Kidney epithelial cell (primary cell): ENCODE data around the gene PAPLN. TPM values are rescaled to one million over a fixed set of nuclear protein-coding genes. Genes with fewer than 3 reads are reported as not detected.
A peak's percentile ranks its signal among the peaks of the same experiment; 100 is the strongest.

Source experiments
- DNase-seq: peaks from one replicate; pipeline ENCODE4 v3.0.0-alpha.2; 2010; ENCODE audit warnings: low read depth
- H3K27me3 ChIP-seq: 2 replicates; pipeline ENCODE4 v1.6.0; 2011; ENCODE audit warnings: low read length; ENCODE audit not compliant: control insufficient read depth, insufficient read depth
- H3K36me3 ChIP-seq: 2 replicates; pipeline ENCODE4 v1.5.1; 2011; ENCODE audit warnings: low read length; ENCODE audit not compliant: control insufficient read depth, insufficient read depth
- H3K4me3 ChIP-seq: 2 replicates; pipeline ENCODE4 v1.5.1; 2011; ENCODE audit warnings: low read depth, mild to moderate bottlenecking, control low read depth, low read length
- CTCF ChIP-seq: IDR thresholded peaks from 2 replicates; pipeline ENCODE4 v1.5.1; 2011; ENCODE audit warnings: mild to moderate bottlenecking, moderate library complexity, low read length, control low read depth, inconsistent platforms; ENCODE audit not compliant: insufficient read depth, poor library complexity, severe bottlenecking
- total RNA-seq: library from RNA; depleted of rRNA; stranded (reverse); fragments of >200 nt; gene quantifications from 2 replicates; pipeline ENCODE4 v1.2.3, GENCODE V29; 2015

The PAPLN gene
- total RNA-seq, 1 donor from 2014 or later, result 23.3 TPM

- Histone ChIP-seq H3K27me3 (no peaks in the 10 kb centered on the region), H3K36me3 (no peaks in the 10 kb centered on the region), H3K4me3 (no peak overlapping the region)
- no peak for TF ChIP-seq CTCF
- no peak for DNase-seq
Measured at GRCh38 chr14:73244541-73245290, 7.4 kb downstream of the PAPLN start.

GRCh38 chr14:73245480-73246325 lies 8.4 kb downstream of the PAPLN start:
- Histone ChIP-seq H3K4me3 (peak overlapping the region; percentile 43), H3K27me3 (no peaks in the 10 kb centered on the region), H3K36me3 (no peaks in the 10 kb centered on the region)
- no peak for TF ChIP-seq CTCF
- no peak for DNase-seq

GRCh38 chr14:73246387-73247150 lies 9.3 kb downstream of the PAPLN start:
- Histone ChIP-seq H3K4me3 (peak overlapping the region; percentile 43), H3K27me3 (no peaks in the 10 kb centered on the region), H3K36me3 (no peaks in the 10 kb centered on the region)
- no peak for DNase-seq
- TF ChIP-seq CTCF, result no peak

GRCh38 chr14:73248108-73248868 lies 11.0 kb downstream of the PAPLN start:
- Histone ChIP-seq H3K36me3 (no peaks in the 10 kb centered on the region), H3K27me3 (no peaks in the 10 kb centered on the region), H3K4me3 (no peak overlapping the region)
- peak; percentile 64 for DNase-seq
- no peak for TF ChIP-seq CTCF

- H3K27me3 ChIP-seq, result no peaks in the 10 kb centered on the region
- TF ChIP-seq CTCF, result no peak
- H3K4me3 ChIP-seq, result no peak overlapping the region
- no peak for DNase-seq
- no peaks in the 10 kb centered on the region for H3K36me3 ChIP-seq
Measured at GRCh38 chr14:73249108-73249507, 11.8 kb downstream of the PAPLN start.
